Measurements from ENCODE around the gene TIMP3.
A peak's percentile ranks its signal among the peaks of the same experiment; 100 is the strongest.

The TIMP3 gene

GRCh38 chr22:32830957-32831356 lies 29.5 kb downstream of the TIMP3 start:
- DNase-seq, result no peak

GRCh38 chr22:32831584-32831983 lies 30.1 kb downstream of the TIMP3 start:
- no peak for DNase-seq

- no peak for DNase-seq
Observed at GRCh38 chr22:32832174-32832573, 30.7 kb downstream of the TIMP3 start.

GRCh38 chr22:32836280-32837123 lies 35.0 kb downstream of the TIMP3 start:
- DNase-seq, result peak; percentile 34

GRCh38 chr22:32837142-32837541 lies 35.6 kb downstream of the TIMP3 start:
- no peak for DNase-seq

GRCh38 chr22:32837803-32838202 lies 36.3 kb downstream of the TIMP3 start:
- no peak for DNase-seq

- DNase-seq, result peak; percentile 74
Observed at GRCh38 chr22:32839831-32840584, 38.5 kb downstream of the TIMP3 start.

GRCh38 chr22:32841175-32841574 lies 39.7 kb downstream of the TIMP3 start:
- DNase-seq, result no peak

- no peak for DNase-seq
Observed at GRCh38 chr22:32842486-32842885, 41.0 kb downstream of the TIMP3 start.

GRCh38 chr22:32843300-32843699 lies 41.8 kb downstream of the TIMP3 start:
- no peak for DNase-seq

- DNase-seq, result no peak
Observed at GRCh38 chr22:32844251-32844650, 42.7 kb downstream of the TIMP3 start.

GRCh38 chr22:32846780-32847491 lies 45.4 kb downstream of the TIMP3 start:
- DNase-seq, result peak; percentile 53

- no peak for DNase-seq
Observed at GRCh38 chr22:32848226-32848625, 46.7 kb downstream of the TIMP3 start.

GRCh38 chr22:32849501-32849900 lies 48.0 kb downstream of the TIMP3 start:
- no peak for DNase-seq

- no peak for DNase-seq
Observed at GRCh38 chr22:32850157-32850556, 48.7 kb downstream of the TIMP3 start.

GRCh38 chr22:32850591-32851517 lies 49.3 kb downstream of the TIMP3 start:
- no peak for DNase-seq

GRCh38 chr22:32852395-32853251 lies 51.1 kb downstream of the TIMP3 start:
- DNase-seq, result no peak

- no peak for DNase-seq
Observed at GRCh38 chr22:32853662-32854061, 52.2 kb downstream of the TIMP3 start.

GRCh38 chr22:32854351-32854804 lies 52.9 kb downstream of the TIMP3 start:
- DNase-seq, result no peak

- no peak for DNase-seq
Observed at GRCh38 chr22:32855045-32855756, 53.7 kb downstream of the TIMP3 start.
